CD8-positive, alpha-beta memory T cell (primary cell): ENCODE measurements around the gene DOCK10. TPM values are rescaled to one million over a fixed set of nuclear protein-coding genes. Genes with fewer than 3 reads are reported as not detected.

Experiments
- CTCF ChIA-PET: fragments of 350-600 bp; sonication (Branson Sonifier 250); formaldehyde crosslinking; loops from one replicate; lab custom pipeline; 2021; ENCODE audit warnings: antibody characterized with exemption; lab: Charles Lee
- POLR2A ChIA-PET: fragments of 350-600 bp; sonication (Branson Sonifier 250); formaldehyde crosslinking; loops from one replicate; lab custom pipeline; 2021; ENCODE audit warnings: antibody characterized with exemption; lab: Charles Lee
- DNase-seq, 5 donors: peaks; one replicate each; pipeline versions ENCODE4 v3.0.0 to v3.0.0-alpha.2; 2020 to 2022; ENCODE audit warnings: mixed read lengths in 1 of 5
- H3K27ac ChIP-seq: one replicate; pipeline ENCODE4 v1.7.0; 2013; ENCODE audit warnings: low read depth, mild to moderate bottlenecking, low read length, moderate library complexity
- H3K27me3 ChIP-seq: 2 replicates; pipeline ENCODE4 v1.7.0; 2013; ENCODE audit warnings: low read length, mild to moderate bottlenecking; ENCODE audit not compliant: insufficient read depth, poor library complexity, severe bottlenecking
- H3K36me3 ChIP-seq: 2 replicates; pipeline ENCODE4 v1.7.0; 2013; ENCODE audit warnings: mild to moderate bottlenecking, low read length, moderate library complexity; ENCODE audit not compliant: insufficient read depth
- H3K4me1 ChIP-seq: 2 replicates; pipeline ENCODE4 v1.7.0; 2013; ENCODE audit warnings: mild to moderate bottlenecking, low read length, moderate library complexity; ENCODE audit not compliant: insufficient read depth
- H3K4me3 ChIP-seq: 2 replicates; pipeline ENCODE4 v1.7.0; 2013; ENCODE audit warnings: mild to moderate bottlenecking, low read length
- H3K9me3 ChIP-seq: 2 replicates; pipeline ENCODE4 v1.7.0; 2013; ENCODE audit warnings: mild to moderate bottlenecking, low read length
- H3K27ac Mint-ChIP-seq, 8 donors: one replicate each; pipeline ENCODE4 v1.8.0; 2020 to 2021; ENCODE audit warnings: mixed read lengths in 8 of 8, mild to moderate bottlenecking in 6 of 8, inconsistent platforms in 3 of 8, moderate library complexity in 3 of 8
- H3K27me3 Mint-ChIP-seq, 2 donors: one replicate each; pipeline ENCODE4 v1.8.0; 2020 to 2021; ENCODE audit warnings: mixed read lengths in 2 of 2, mild to moderate bottlenecking in 1 of 2, moderate library complexity in 1 of 2
- H3K36me3 Mint-ChIP-seq, 3 donors: one replicate each; pipeline ENCODE4 v1.8.0; 2020 to 2021; ENCODE audit warnings: mixed read lengths in 3 of 3, inconsistent platforms in 1 of 3, mild to moderate bottlenecking in 1 of 3
- H3K4me1 Mint-ChIP-seq, 3 donors: one replicate each; pipeline ENCODE4 v1.8.0; 2020 to 2021; ENCODE audit warnings: mixed read lengths in 3 of 3, inconsistent platforms in 1 of 3, mild to moderate bottlenecking in 1 of 3
- H3K4me3 Mint-ChIP-seq, 7 donors: one replicate each; pipeline ENCODE4 v1.8.0; 2020 to 2021; ENCODE audit warnings: mixed read lengths in 7 of 7, mild to moderate bottlenecking in 6 of 7, moderate library complexity in 4 of 7, inconsistent platforms in 2 of 7
- H3K9me3 Mint-ChIP-seq, 5 donors: one replicate each; pipeline ENCODE4 v1.8.0; 2020 to 2022; ENCODE audit warnings: mixed read lengths in 5 of 5, mild to moderate bottlenecking in 3 of 5, moderate library complexity in 2 of 5, inconsistent platforms in 1 of 5
- polyA plus RNA-seq: library from polyadenylated mRNA; unstranded; fragments of 300-500 nt; fragmentation: Illumina TruSeq; gene quantifications from one replicate; pipeline ENCODE4 v1.2.3, GENCODE V29; 2021
- total RNA-seq, 2 experiments: library from RNA; stranded (reverse); gene quantifications; one replicate each; pipeline ENCODE4 v1.2.3, GENCODE V29; 2021

The DOCK10 gene
- total and polyA plus RNA-seq, 3 experiments from 2014 or later, result 52.4 to 138 (median 135) TPM

- CTCF ChIA-PET, result no interaction called here
- POLR2A ChIA-PET, result no interaction called here
- no peak for DNase-seq
- no peak overlapping the region for H3K4me3 Mint-ChIP-seq
- no peaks in the 10 kb centered on the region for H3K9me3 ChIP-seq
- H3K4me1 ChIP-seq, result peaks cover 13% of the 10 kb centered on the region
- H3K9me3 Mint-ChIP-seq, result no peaks in the 10 kb centered on the region
- H3K27me3 ChIP-seq, result no peaks in the 10 kb centered on the region
- peaks cover 46 to 95% (median 53%) of the 10 kb centered on the region in 3 donors for H3K36me3 Mint-ChIP-seq
- H3K27ac Mint-ChIP-seq, result peak overlapping the region in 2 of 8 donors; percentile 33 to 69
- H3K4me3 ChIP-seq, result no peak overlapping the region
- H3K36me3 ChIP-seq, result peaks cover 64% of the 10 kb centered on the region
- H3K4me1 Mint-ChIP-seq, result peaks cover 10 to 18% (median 12%) of the 10 kb centered on the region in 3 donors
- no peak overlapping the region for H3K27ac ChIP-seq
- no peaks in the 10 kb centered on the region for H3K27me3 Mint-ChIP-seq
These were observed 272.8 kb downstream of the DOCK10 start for GRCh38 chr2:224769489-224769888.

GRCh38 chr2:224764565-224765236 is 277.6 kb downstream of the DOCK10 start:
- Mint-ChIP-seq H3K27ac (peak overlapping the region in 4 of 8 donors; percentile 5 to 70 (median 24)), H3K27me3 (no peaks in the 10 kb centered on the region)
- H3K9me3 ChIP-seq, result no peaks in the 10 kb centered on the region

GRCh38 chr2:224757934-224758548 is 284.2 kb downstream of the DOCK10 start:
- Histone ChIP-seq H3K27me3 (no peaks in the 10 kb centered on the region), H3K4me3 (no peak overlapping the region), H3K36me3 (peaks cover 10% of the 10 kb centered on the region), H3K27ac (no peak overlapping the region), H3K9me3 (peaks cover 19% of the 10 kb centered on the region), H3K4me1 (no peaks in the 10 kb centered on the region)
- peaks cover 43 to 56% (median 49%) of the 10 kb centered on the region in 3 donors for H3K36me3 Mint-ChIP-seq
- ChIA-PET CTCF (no interaction called here), POLR2A (no interaction called here)
- H3K27ac Mint-ChIP-seq, result peak overlapping the region in 1 of 8 donors; percentile 44
- no peak overlapping the region for H3K4me3 Mint-ChIP-seq
- peaks cover 25 to 32% (median 28%) of the 10 kb centered on the region in 5 donors for H3K9me3 Mint-ChIP-seq
- DNase-seq, result no peak
- H3K4me1 Mint-ChIP-seq, result no peaks in the 10 kb centered on the region
- no peaks in the 10 kb centered on the region for H3K27me3 Mint-ChIP-seq

More at GRCh38 chr2:224764565-224765236, 277.6 kb downstream of the DOCK10 start:
- Histone ChIP-seq H3K4me1 (peaks cover 19% of the 10 kb centered on the region), H3K4me3 (no peak overlapping the region), H3K27me3 (no peaks in the 10 kb centered on the region), H3K27ac (no peak overlapping the region), H3K36me3 (peaks cover 42% of the 10 kb centered on the region)
- Mint-ChIP-seq H3K36me3 (peaks cover 63 to 90% (median 66%) of the 10 kb centered on the region in 3 donors), H3K4me3 (no peak overlapping the region), H3K9me3 (peaks cover 0 to 9% (median 2%) of the 10 kb centered on the region in 5 donors), H3K4me1 (peaks cover 15 to 23% (median 15%) of the 10 kb centered on the region in 3 donors)
- DNase-seq, result peak in 1 of 5 donors; percentile 55
- ChIA-PET CTCF (interaction anchor here (1.1 kb wide), 1 partner anchor 26 kb away, joined by 3 read pairs; no protein-coding TSS in a partner anchor), POLR2A (no interaction called here)

- POLR2A ChIA-PET, result interaction anchor here (0.6 kb wide), 1 partner anchor 64 kb away, joined by 8 read pairs; no protein-coding TSS in a partner anchor
- peaks cover 9% of the 10 kb centered on the region for H3K36me3 ChIP-seq
These were observed 288.3 kb downstream of the DOCK10 start for GRCh38 chr2:224753743-224754540.

GRCh38 chr2:224751996-224752698 is 290.1 kb downstream of the DOCK10 start:
- ChIA-PET POLR2A (no interaction called here), CTCF (interaction anchor here (1.1 kb wide), 1 partner anchor 8 kb away, joined by 3 read pairs; no protein-coding TSS in a partner anchor)
- Histone ChIP-seq H3K4me3 (no peak overlapping the region), H3K9me3 (no peaks in the 10 kb centered on the region), H3K27me3 (no peaks in the 10 kb centered on the region), H3K27ac (no peak overlapping the region), H3K4me1 (no peaks in the 10 kb centered on the region), H3K36me3 (no peaks in the 10 kb centered on the region)
- peaks cover 2 to 17% of the 10 kb centered on the region in 2 donors for H3K27me3 Mint-ChIP-seq
- DNase-seq, result no peak
- peaks cover 4 to 6% (median 5%) of the 10 kb centered on the region in 5 donors for H3K9me3 Mint-ChIP-seq
- H3K27ac Mint-ChIP-seq, result peak overlapping the region in 1 of 8 donors; percentile 9
- peaks cover 0 to 4% (median under 1%) of the 10 kb centered on the region in 3 donors for H3K36me3 Mint-ChIP-seq
- no peak overlapping the region for H3K4me3 Mint-ChIP-seq
- no peaks in the 10 kb centered on the region for H3K4me1 Mint-ChIP-seq

More at GRCh38 chr2:224753743-224754540, 288.3 kb downstream of the DOCK10 start:
- Histone ChIP-seq H3K4me1 (no peaks in the 10 kb centered on the region), H3K27ac (no peak overlapping the region), H3K9me3 (peaks cover 15% of the 10 kb centered on the region), H3K27me3 (no peaks in the 10 kb centered on the region), H3K4me3 (no peak overlapping the region)
- CTCF ChIA-PET, result no interaction called here
- peaks cover 13 to 21% (median 14%) of the 10 kb centered on the region in 3 donors for H3K36me3 Mint-ChIP-seq
- H3K9me3 Mint-ChIP-seq, result peaks cover 14 to 23% (median 20%) of the 10 kb centered on the region in 5 donors
- no peaks in the 10 kb centered on the region for H3K4me1 Mint-ChIP-seq
- H3K4me3 Mint-ChIP-seq, result no peak overlapping the region
- H3K27me3 Mint-ChIP-seq, result peaks cover 0 to 4% of the 10 kb centered on the region in 2 donors
- no peak overlapping the region for H3K27ac Mint-ChIP-seq
- DNase-seq, result no peak

- no peaks in the 10 kb centered on the region for H3K36me3 ChIP-seq
- no peak overlapping the region for H3K27ac ChIP-seq
- no peaks in the 10 kb centered on the region for H3K27me3 ChIP-seq
- H3K27me3 Mint-ChIP-seq, result peaks cover 2 to 26% of the 10 kb centered on the region in 2 donors
- H3K9me3 Mint-ChIP-seq, result peaks cover 0 to 4% (median 0%) of the 10 kb centered on the region in 5 donors
- H3K4me3 ChIP-seq, result no peak overlapping the region
- H3K36me3 Mint-ChIP-seq, result no peaks in the 10 kb centered on the region
- H3K4me1 Mint-ChIP-seq, result no peaks in the 10 kb centered on the region
- no peak for DNase-seq
- no peak overlapping the region for H3K27ac Mint-ChIP-seq
- POLR2A ChIA-PET, result no interaction called here
- no peaks in the 10 kb centered on the region for H3K4me1 ChIP-seq
- H3K9me3 ChIP-seq, result no peaks in the 10 kb centered on the region
- CTCF ChIA-PET, result no interaction called here
- H3K4me3 Mint-ChIP-seq, result no peak overlapping the region
These were observed 293.1 kb downstream of the DOCK10 start for GRCh38 chr2:224749136-224749535.

- Mint-ChIP-seq H3K4me3 (no peak overlapping the region), H3K27ac (peak overlapping the region in 1 of 8 donors; percentile 66), H3K27me3 (peaks cover 4 to 31% of the 10 kb centered on the region in 2 donors), H3K4me1 (no peaks in the 10 kb centered on the region), H3K36me3 (no peaks in the 10 kb centered on the region), H3K9me3 (peaks cover 0 to 4% (median 0%) of the 10 kb centered on the region in 5 donors)
- Histone ChIP-seq H3K4me1 (no peaks in the 10 kb centered on the region), H3K27me3 (no peaks in the 10 kb centered on the region), H3K9me3 (no peaks in the 10 kb centered on the region), H3K36me3 (no peaks in the 10 kb centered on the region), H3K27ac (no peak overlapping the region), H3K4me3 (no peak overlapping the region)
- ChIA-PET CTCF (no interaction called here), POLR2A (no interaction called here)
- DNase-seq, result no peak
These were observed 294.5 kb downstream of the DOCK10 start for GRCh38 chr2:224747765-224748164.
